Retinal pigment epithelial cell (primary cell): ENCODE measurements around the gene PPP3R1.

ENCODE experiments used
- DNase-seq: peaks from one replicate; pipeline ENCODE4 v3.0.0-alpha.2; 2010; ENCODE audit warnings: low read depth
- H3K4me3 ChIP-seq: 2 replicates; pipeline ENCODE4 v1.5.1; 2011; ENCODE audit warnings: mild to moderate bottlenecking, low read length, control low read depth, moderate library complexity
- CTCF ChIP-seq: conservative IDR thresholded peaks from 2 replicates; pipeline ENCODE4 v1.5.1; 2011; ENCODE audit warnings: low read depth, low read length, control low read depth, inconsistent platforms

The PPP3R1 gene

GRCh38 chr2:68236103-68236734 is 16.1 kb downstream of the PPP3R1 start:
- DNase-seq, result no peak
- TF ChIP-seq CTCF, result no peak
- no peak overlapping the region for H3K4me3 ChIP-seq

GRCh38 chr2:68235090-68235489 is 17.2 kb downstream of the PPP3R1 start:
- no peak for DNase-seq
- TF ChIP-seq CTCF, result no peak
- H3K4me3 ChIP-seq, result no peak overlapping the region

GRCh38 chr2:68234405-68234804 is 17.9 kb downstream of the PPP3R1 start:
- no peak for DNase-seq
- TF ChIP-seq CTCF, result no peak
- no peak overlapping the region for H3K4me3 ChIP-seq

- H3K4me3 ChIP-seq, result no peak overlapping the region
- no peak for DNase-seq
- no peak for TF ChIP-seq CTCF
Measured at GRCh38 chr2:68231061-68231372, 21.3 kb downstream of the PPP3R1 start.

GRCh38 chr2:68230241-68231060 is 21.9 kb downstream of the PPP3R1 start:
- no peak for TF ChIP-seq CTCF
- no peak for DNase-seq
- no peak overlapping the region for H3K4me3 ChIP-seq

- TF ChIP-seq CTCF, result no peak
- DNase-seq, result no peak
Measured at GRCh38 chr2:68226794-68227193, 25.5 kb downstream of the PPP3R1 start.

GRCh38 chr2:68225119-68225632 is 27.2 kb downstream of the PPP3R1 start:
- TF ChIP-seq CTCF, result peak; percentile 35
- no peak overlapping the region for H3K4me3 ChIP-seq
- DNase-seq, result no peak

More at GRCh38 chr2:68226794-68227193, 25.5 kb downstream of the PPP3R1 start:
- H3K4me3 ChIP-seq, result no peak overlapping the region
